Activated T-cell treated with anti-CD3 and anti-CD28 coated beads, Interleukin-2, amount 50 U/mL, for 24 hours (primary cell): Measurements from ENCODE around the gene NET1.

Source experiments
- DNase-seq: peaks from one replicate; pipeline ENCODE4 v3.0.0-alpha.2; 2020
- H3K27ac Mint-ChIP-seq: 2 replicates; pipeline ENCODE4 v1.8.0; 2020; ENCODE audit warnings: mild to moderate bottlenecking, mixed read lengths
- H3K27me3 Mint-ChIP-seq: 2 replicates; pipeline ENCODE4 v1.8.0; 2020; ENCODE audit warnings: mixed read lengths
- H3K36me3 Mint-ChIP-seq: 2 replicates; pipeline ENCODE4 v1.8.0; 2020; ENCODE audit warnings: low read depth, mixed read lengths
- H3K4me1 Mint-ChIP-seq: 2 replicates; pipeline ENCODE4 v1.8.0; 2020; ENCODE audit warnings: low read depth, mixed read lengths
- H3K4me3 Mint-ChIP-seq: 2 replicates; pipeline ENCODE4 v1.8.0; 2020; ENCODE audit warnings: mild to moderate bottlenecking, moderate library complexity, mixed read lengths
- H3K9me3 Mint-ChIP-seq: 2 replicates; pipeline ENCODE4 v1.8.0; 2020; ENCODE audit warnings: mixed read lengths

NET1 gene

GRCh38 chr10:5499493-5500140 lies 87.3 kb downstream of the NET1 start, which contains the start of gene CALML5:
CALML5 (minus strand) TSS chr10:5499570; CDS start chr10:5499438, 132 bp downstream.
- H3K9me3 Mint-ChIP-seq = no peaks in the 10 kb centered on the region
- H3K4me3 Mint-ChIP-seq = no peak within 1 kb of the TSS
- no peaks in the 10 kb centered on the region for H3K36me3 Mint-ChIP-seq
- DNase-seq = no peak
- peaks cover 6% of the 10 kb centered on the region for H3K27me3 Mint-ChIP-seq
- H3K4me1 Mint-ChIP-seq = no peaks in the 10 kb centered on the region
- no peak within 1 kb of the TSS for H3K27ac Mint-ChIP-seq

- Mint-ChIP-seq H3K4me1 (no peaks in the 10 kb centered on the region), H3K36me3 (no peaks in the 10 kb centered on the region), H3K4me3 (no peak overlapping the region), H3K9me3 (no peaks in the 10 kb centered on the region), H3K27ac (no peak overlapping the region), H3K27me3 (peaks cover 6% of the 10 kb centered on the region)
- DNase-seq = no peak
Measured at GRCh38 chr10:5500162-5500670, 87.9 kb downstream of the NET1 start.

- Mint-ChIP-seq H3K9me3 (no peaks in the 10 kb centered on the region), H3K36me3 (no peaks in the 10 kb centered on the region), H3K27ac (no peak overlapping the region), H3K27me3 (peaks cover 6% of the 10 kb centered on the region), H3K4me3 (no peak overlapping the region), H3K4me1 (no peaks in the 10 kb centered on the region)
- peak; percentile 11 for DNase-seq
Measured at GRCh38 chr10:5500910-5501309, 88.6 kb downstream of the NET1 start.

- H3K4me1 Mint-ChIP-seq = no peaks in the 10 kb centered on the region
- H3K27me3 Mint-ChIP-seq = peaks cover 6% of the 10 kb centered on the region
- DNase-seq = peak; percentile 3
- H3K4me3 Mint-ChIP-seq = no peak overlapping the region
- H3K36me3 Mint-ChIP-seq = no peaks in the 10 kb centered on the region
- no peaks in the 10 kb centered on the region for H3K9me3 Mint-ChIP-seq
- H3K27ac Mint-ChIP-seq = no peak overlapping the region
Measured at GRCh38 chr10:5502061-5502521, 89.7 kb downstream of the NET1 start.

- Mint-ChIP-seq H3K4me3 (no peak overlapping the region), H3K27me3 (peaks cover 6% of the 10 kb centered on the region), H3K27ac (no peak overlapping the region), H3K4me1 (no peaks in the 10 kb centered on the region), H3K9me3 (no peaks in the 10 kb centered on the region), H3K36me3 (no peaks in the 10 kb centered on the region)
- DNase-seq = peak; percentile 16
Measured at GRCh38 chr10:5502571-5503476, 90.5 kb downstream of the NET1 start.

GRCh38 chr10:5503477-5503835 lies 91.1 kb downstream of the NET1 start:
- H3K9me3 Mint-ChIP-seq = no peaks in the 10 kb centered on the region
- no peak overlapping the region for H3K27ac Mint-ChIP-seq
- peak; percentile 9 for DNase-seq
- H3K36me3 Mint-ChIP-seq = no peaks in the 10 kb centered on the region
- peaks cover 6% of the 10 kb centered on the region for H3K27me3 Mint-ChIP-seq
- no peaks in the 10 kb centered on the region for H3K4me1 Mint-ChIP-seq
- H3K4me3 Mint-ChIP-seq = no peak overlapping the region

- peaks cover 6% of the 10 kb centered on the region for H3K27me3 Mint-ChIP-seq
- peak; percentile 25 for DNase-seq
- no peaks in the 10 kb centered on the region for H3K9me3 Mint-ChIP-seq
- H3K4me1 Mint-ChIP-seq = no peaks in the 10 kb centered on the region
- H3K36me3 Mint-ChIP-seq = no peaks in the 10 kb centered on the region
- no peak overlapping the region for H3K4me3 Mint-ChIP-seq
- no peak overlapping the region for H3K27ac Mint-ChIP-seq
Measured at GRCh38 chr10:5504146-5505072, 92.1 kb downstream of the NET1 start.

GRCh38 chr10:5506246-5506645 lies 93.9 kb downstream of the NET1 start:
- Mint-ChIP-seq H3K9me3 (no peaks in the 10 kb centered on the region), H3K27ac (no peak overlapping the region), H3K27me3 (peaks cover 6% of the 10 kb centered on the region), H3K36me3 (no peaks in the 10 kb centered on the region), H3K4me1 (no peaks in the 10 kb centered on the region), H3K4me3 (no peak overlapping the region)
- DNase-seq = no peak

- peak; percentile 20 for DNase-seq
- no peaks in the 10 kb centered on the region for H3K9me3 Mint-ChIP-seq
- H3K27me3 Mint-ChIP-seq = peaks cover 6% of the 10 kb centered on the region
- H3K36me3 Mint-ChIP-seq = no peaks in the 10 kb centered on the region
- H3K4me1 Mint-ChIP-seq = no peaks in the 10 kb centered on the region
- H3K4me3 Mint-ChIP-seq = no peak overlapping the region
- no peak overlapping the region for H3K27ac Mint-ChIP-seq
Measured at GRCh38 chr10:5506751-5507648, 94.6 kb downstream of the NET1 start.

- Mint-ChIP-seq H3K36me3 (no peaks in the 10 kb centered on the region), H3K27me3 (peaks cover 12% of the 10 kb centered on the region), H3K4me1 (peaks cover 2% of the 10 kb centered on the region), H3K27ac (no peak overlapping the region), H3K9me3 (no peaks in the 10 kb centered on the region), H3K4me3 (no peak overlapping the region)
- no peak for DNase-seq
Measured at GRCh38 chr10:5507649-5508131, 95.3 kb downstream of the NET1 start.

- no peak overlapping the region for H3K27ac Mint-ChIP-seq
- no peak for DNase-seq
- H3K27me3 Mint-ChIP-seq = peaks cover 9% of the 10 kb centered on the region
- H3K4me3 Mint-ChIP-seq = no peak overlapping the region
- H3K36me3 Mint-ChIP-seq = no peaks in the 10 kb centered on the region
- peaks cover 7% of the 10 kb centered on the region for H3K4me1 Mint-ChIP-seq
- H3K9me3 Mint-ChIP-seq = no peaks in the 10 kb centered on the region
Measured at GRCh38 chr10:5508161-5508604, 95.8 kb downstream of the NET1 start.
